ENCODE data around the gene PLPP4. TPM values are rescaled to one million over a fixed set of nuclear protein-coding genes. Genes with fewer than 3 reads are reported as not detected.

The PLPP4 gene
- polyA plus RNA-seq, 3 donors: 6.0 to 7.6 (median 6.2) TPM

- no peak for DNase-seq (ENCODE audit: low read depth in 3 of 3, low spot score in 2 of 3)
Observed at GRCh38 chr10:120455606-120456005, 1.4 kb upstream of the PLPP4 start.

- DNase-seq (ENCODE audit: low read depth in 3 of 3, low spot score in 2 of 3): no peak
Observed at GRCh38 chr10:120456143-120456625, 843 bp upstream of the PLPP4 start.

DNA sequence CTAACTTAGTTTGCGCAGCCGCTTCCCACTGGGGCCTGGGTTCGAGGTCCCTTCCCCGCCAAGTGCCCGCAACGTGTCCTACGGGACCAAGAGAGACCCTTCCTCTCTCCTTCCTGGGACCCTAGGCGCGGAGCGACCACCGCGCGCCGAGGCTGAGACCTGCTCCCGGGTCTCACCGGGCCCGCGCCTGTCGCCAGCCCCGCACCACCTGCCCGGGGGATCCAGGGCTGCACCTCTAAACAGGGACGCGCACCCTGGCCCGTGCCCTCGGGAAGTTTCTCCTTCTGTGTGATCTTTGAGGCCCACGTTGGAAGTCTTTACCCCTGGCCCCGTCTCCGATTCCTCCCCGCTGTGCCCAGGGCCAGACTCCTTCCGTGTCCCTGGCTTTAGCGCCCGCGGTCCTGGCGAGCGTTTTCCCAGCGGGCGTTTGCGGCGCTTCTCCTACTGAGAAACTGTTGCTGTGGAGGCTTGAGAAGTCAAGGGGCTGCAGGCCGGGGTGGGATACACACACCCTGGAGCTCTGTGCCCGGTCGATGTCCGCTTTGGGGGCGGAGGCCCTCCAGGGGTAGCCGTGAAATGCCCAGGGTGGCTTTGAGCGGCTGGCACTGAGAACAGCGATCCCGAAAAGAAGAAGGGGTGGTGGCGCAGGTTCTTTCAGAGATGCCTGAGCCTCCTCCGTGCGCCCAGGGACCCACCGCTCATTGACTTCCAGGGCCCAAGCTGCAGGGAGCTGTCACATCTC lies 575 bp downstream of the PLPP4 start:
- DNase-seq (ENCODE audit: low read depth in 3 of 3, low spot score in 2 of 3): no peak

GRCh38 chr10:120458432-120458831 lies 1.4 kb downstream of the PLPP4 start:
- no peak for DNase-seq (ENCODE audit: low read depth in 3 of 3, low spot score in 2 of 3)

- DNase-seq (ENCODE audit: low read depth in 3 of 3, low spot score in 2 of 3): no peak
Observed at GRCh38 chr10:120459185-120459584, 2.2 kb downstream of the PLPP4 start.

- DNase-seq (ENCODE audit: low read depth in 3 of 3, low spot score in 2 of 3): no peak
Observed at GRCh38 chr10:120460186-120460585, 3.2 kb downstream of the PLPP4 start.

- DNase-seq (ENCODE audit: low read depth in 3 of 3, low spot score in 2 of 3): no peak
Observed at GRCh38 chr10:120460776-120461175, 3.7 kb downstream of the PLPP4 start.

GRCh38 chr10:120462018-120462682 lies 5.1 kb downstream of the PLPP4 start:
- no peak for DNase-seq (ENCODE audit: low read depth in 3 of 3, low spot score in 2 of 3)

- DNase-seq (ENCODE audit: low read depth in 3 of 3, low spot score in 2 of 3): no peak
Observed at GRCh38 chr10:120465138-120465537, 8.1 kb downstream of the PLPP4 start.

GRCh38 chr10:120466006-120466405 lies 9.0 kb downstream of the PLPP4 start:
- no peak for DNase-seq (ENCODE audit: low read depth in 3 of 3, low spot score in 2 of 3)

- DNase-seq (ENCODE audit: low read depth in 3 of 3, low spot score in 2 of 3): no peak
Observed at GRCh38 chr10:120473593-120473992, 16.6 kb downstream of the PLPP4 start.

GRCh38 chr10:120474956-120475355 lies 17.9 kb downstream of the PLPP4 start:
- DNase-seq (ENCODE audit: low read depth in 3 of 3, low spot score in 2 of 3): no peak

- DNase-seq (ENCODE audit: low read depth in 3 of 3, low spot score in 2 of 3): no peak
Observed at GRCh38 chr10:120475844-120476791, 19.1 kb downstream of the PLPP4 start.

DNA sequence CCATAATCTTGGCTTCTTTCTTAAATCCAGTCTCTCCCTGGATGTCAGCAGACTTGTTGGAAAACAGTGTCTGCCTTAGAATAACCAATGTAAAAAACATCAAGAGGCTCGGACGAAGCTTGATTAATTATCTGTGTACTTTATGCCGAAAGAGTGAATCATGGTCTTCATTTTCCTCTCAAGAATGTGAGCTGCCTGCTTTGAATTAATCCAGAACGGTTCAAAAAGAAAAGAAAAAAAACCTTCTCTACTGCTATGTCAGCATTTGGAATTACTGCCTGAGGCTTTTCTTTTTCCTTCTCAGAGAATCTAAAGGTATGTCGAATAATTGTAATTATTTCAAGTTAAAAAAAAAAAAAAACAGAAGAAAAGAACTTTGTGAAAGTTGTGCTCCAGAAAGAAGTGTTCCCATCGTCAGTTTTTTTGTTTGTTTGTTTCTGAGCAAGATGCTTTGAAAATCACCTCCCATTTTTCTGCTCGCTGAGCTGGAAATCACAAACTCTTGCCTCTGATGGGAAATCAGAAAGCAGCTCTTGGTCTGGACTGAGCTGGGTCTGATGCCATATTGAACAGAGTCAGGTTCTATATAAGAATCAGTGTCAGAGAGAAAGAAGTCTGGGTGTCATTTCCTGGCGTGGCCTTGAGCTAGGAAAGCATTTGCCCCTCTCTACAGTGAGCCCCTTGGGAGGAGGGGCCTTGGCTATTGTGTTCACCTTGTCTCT lies 20.2 kb downstream of the PLPP4 start:
- no peak for DNase-seq (ENCODE audit: low read depth in 3 of 3, low spot score in 2 of 3)

DNA sequence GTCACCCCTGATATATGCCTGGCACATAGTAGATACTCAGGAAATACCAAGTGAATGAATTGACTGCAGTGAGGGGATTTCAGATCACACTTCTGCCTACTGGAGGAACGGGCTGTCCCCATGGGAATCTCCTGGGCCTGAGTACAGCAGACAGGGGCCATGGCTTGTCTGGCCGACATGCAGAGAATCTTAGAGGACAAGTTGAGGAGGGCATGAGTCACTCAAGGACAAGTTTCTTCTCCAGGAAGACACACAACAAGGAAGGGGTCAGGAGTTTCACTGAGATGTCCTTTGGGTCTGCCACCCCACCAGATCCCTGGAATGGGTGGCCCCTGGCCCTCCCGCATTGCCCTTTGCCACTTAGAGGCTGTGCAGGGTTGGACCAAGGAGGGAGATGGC lies 20.7 kb downstream of the PLPP4 start:
- DNase-seq (ENCODE audit: low read depth in 3 of 3, low spot score in 2 of 3): no peak

DNA sequence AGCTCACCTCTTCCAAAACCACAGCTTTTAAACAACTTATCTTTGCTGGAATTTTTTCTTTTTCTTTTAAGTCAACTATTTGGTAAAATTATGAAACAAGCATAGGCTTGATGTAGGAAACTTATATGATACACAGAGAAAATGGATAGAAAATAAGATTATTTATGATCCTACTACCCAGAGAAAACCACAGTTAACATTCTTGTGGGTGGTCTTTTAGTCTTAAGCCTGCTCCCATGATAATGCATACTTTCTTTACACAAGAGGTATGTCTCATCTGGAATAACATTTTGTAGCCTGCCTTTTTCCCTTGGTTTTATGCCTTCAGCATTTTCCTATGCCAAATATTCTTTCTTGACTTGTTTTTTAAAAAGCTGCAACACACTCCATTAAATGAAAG lies 21.4 kb downstream of the PLPP4 start:
- DNase-seq (ENCODE audit: low read depth in 3 of 3, low spot score in 2 of 3): no peak

DNA sequence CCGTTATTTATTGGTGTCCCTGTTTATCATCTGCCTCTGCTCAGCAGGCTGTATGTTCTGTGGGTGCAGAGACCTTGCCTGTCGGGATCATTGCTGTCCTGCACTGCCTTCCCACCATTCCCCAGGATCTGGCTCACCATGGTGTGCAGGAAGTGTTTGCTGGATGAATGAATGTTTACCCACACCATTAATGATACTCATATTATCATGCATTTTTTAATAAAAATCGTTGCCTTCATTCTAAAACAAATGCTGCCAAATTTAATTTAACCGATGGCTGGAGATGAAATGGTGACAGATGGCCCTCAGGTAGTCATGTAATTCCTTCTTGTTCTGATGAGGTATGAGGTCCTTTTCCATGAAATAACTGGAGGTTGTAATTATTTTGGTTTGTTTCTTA lies 22.5 kb downstream of the PLPP4 start:
- DNase-seq (ENCODE audit: low read depth in 3 of 3, low spot score in 2 of 3): no peak

DNA sequence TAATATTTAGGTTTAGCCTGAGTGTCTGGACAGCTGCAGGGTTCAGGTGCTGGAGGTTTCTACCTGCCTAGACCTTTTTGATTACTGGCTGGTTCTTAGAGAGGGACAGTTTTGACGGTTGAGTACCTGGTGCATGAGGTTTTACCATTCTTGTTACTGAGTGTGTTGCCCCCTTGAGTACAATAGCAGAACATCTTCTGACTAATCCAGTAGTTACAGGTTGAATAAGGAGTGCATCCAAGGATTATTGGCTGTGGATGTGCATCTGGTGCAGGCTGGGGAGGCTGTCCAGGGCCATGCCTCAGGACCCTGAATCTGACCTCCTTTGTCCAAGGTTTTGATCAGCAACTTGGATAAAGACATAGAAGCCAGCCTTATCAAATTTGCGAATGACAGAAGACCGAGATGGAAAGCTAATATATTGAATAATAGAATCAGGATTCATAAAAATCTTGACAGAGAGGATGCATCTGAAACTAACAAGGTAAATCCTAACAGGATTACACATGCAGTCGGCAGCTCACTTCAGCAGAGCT lies 23.1 kb downstream of the PLPP4 start:
- DNase-seq (ENCODE audit: low read depth in 3 of 3, low spot score in 2 of 3): no peak

- no peak for DNase-seq (ENCODE audit: low read depth in 3 of 3, low spot score in 2 of 3)
Observed at GRCh38 chr10:120480848-120481247, 23.8 kb downstream of the PLPP4 start.

- no peak for DNase-seq (ENCODE audit: low read depth in 3 of 3, low spot score in 2 of 3)
Observed at GRCh38 chr10:120483006-120483405, 26.0 kb downstream of the PLPP4 start.
